GM12892 (cell line): ENCODE results near the gene LRRC10.
"Not testable (repeated sequence)": the region's sequence is repeated elsewhere in the genome, so short reads cannot be mapped to it uniquely, and the experiment has no call there.

Experiments used
- DNase-seq: peaks from one replicate; pipeline ENCODE4 v3.0.0; 2011; ENCODE audit not compliant: insufficient read length
- FAIRE-seq: peaks from 2 replicates; lab custom pipeline; 2011; peaks lifted over from hg19 to GRCh38; lab: Jason Lieb, UNC
- POLR2A ChIP-seq: IDR thresholded peaks from 2 replicates; pipeline ENCODE4 v1.6.1; 2011; ENCODE audit warnings: low read depth, low read length, control low read depth
- POLR2AphosphoS5 ChIP-seq: IDR thresholded peaks from 2 replicates; pipeline ENCODE4 v1.6.1; 2011; ENCODE audit warnings: low read depth, low read length, control low read depth
- TAF1 ChIP-seq: IDR thresholded peaks from 2 replicates; pipeline ENCODE4 v1.6.1; 2011; ENCODE audit warnings: low read depth, mild to moderate bottlenecking, control low read depth, low read length, borderline replicate concordance

The LRRC10 gene

GRCh38 chr12:69613351-69613750 is 2.6 kb upstream of the LRRC10 start:
- TF ChIP-seq TAF1 (no peak), POLR2AphosphoS5 (no peak), POLR2A (no peak)
- DNase-seq (no peak), FAIRE-seq (no peak)

GRCh38 chr12:69610126-69610525 is 581 bp downstream of the LRRC10 start:
- FAIRE-seq, result no peak

GRCh38 chr12:69608114-69608513 is 2.6 kb downstream of the LRRC10 start:
- TF ChIP-seq POLR2AphosphoS5 (no peak), TAF1 (no peak), POLR2A (no peak)
- no peak for DNase-seq
- no peak for FAIRE-seq

More at GRCh38 chr12:69610126-69610525, 581 bp downstream of the LRRC10 start:
- no peak for DNase-seq
- TF ChIP-seq POLR2AphosphoS5 (no peak), POLR2A (no peak), TAF1 (no peak)

- DNase-seq, FAIRE-seq: not testable (repeated sequence)
Observed at GRCh38 chr12:69604275-69604674, 6.4 kb downstream of the LRRC10 start.

- not testable (repeated sequence) for DNase-seq, FAIRE-seq
Observed at GRCh38 chr12:69603556-69603955, 7.2 kb downstream of the LRRC10 start.

GRCh38 chr12:69602954-69603353 is 7.8 kb downstream of the LRRC10 start:
- DNase-seq, result no peak
- no peak for TF ChIP-seq TAF1
- TF ChIP-seq POLR2AphosphoS5, result no peak
- no peak for TF ChIP-seq POLR2A
- no peak for FAIRE-seq

GRCh38 chr12:69601962-69602685 is 8.6 kb downstream of the LRRC10 start:
- FAIRE-seq, result no peak
- TF ChIP-seq POLR2A (0 out of 2 replicates have a peak, but pooled peaks have one; percentile 25), TAF1 (no peak), POLR2AphosphoS5 (0 out of 2 replicates have a peak, but pooled peaks have one; percentile 54)
- no peak for DNase-seq

GRCh38 chr12:69600804-69601203 is 9.9 kb downstream of the LRRC10 start:
- FAIRE-seq (no peak), DNase-seq (no peak)
- TF ChIP-seq POLR2A (no peak), POLR2AphosphoS5 (no peak), TAF1 (no peak)

- TF ChIP-seq TAF1 (no peak), POLR2AphosphoS5 (no peak), POLR2A (no peak)
- DNase-seq (no peak), FAIRE-seq (no peak)
Observed at GRCh38 chr12:69598174-69598753, 12.4 kb downstream of the LRRC10 start.

- FAIRE-seq, result no peak
- no peak for DNase-seq
- TF ChIP-seq POLR2AphosphoS5 (no peak), POLR2A (no peak), TAF1 (no peak)
Observed at GRCh38 chr12:69595689-69596088, 15.0 kb downstream of the LRRC10 start.

- TF ChIP-seq POLR2AphosphoS5 (no peak), POLR2A (no peak), TAF1 (no peak)
- no peak for FAIRE-seq
- no peak for DNase-seq
Observed at GRCh38 chr12:69589082-69589481, 21.6 kb downstream of the LRRC10 start.

- DNase-seq (no peak), FAIRE-seq (no peak)
- TF ChIP-seq POLR2A, result no peak
- TF ChIP-seq TAF1, result no peak
- no peak for TF ChIP-seq POLR2AphosphoS5
Observed at GRCh38 chr12:69588527-69588926, 22.2 kb downstream of the LRRC10 start.
